ENCODE results near the gene BEND7.

DNA sequence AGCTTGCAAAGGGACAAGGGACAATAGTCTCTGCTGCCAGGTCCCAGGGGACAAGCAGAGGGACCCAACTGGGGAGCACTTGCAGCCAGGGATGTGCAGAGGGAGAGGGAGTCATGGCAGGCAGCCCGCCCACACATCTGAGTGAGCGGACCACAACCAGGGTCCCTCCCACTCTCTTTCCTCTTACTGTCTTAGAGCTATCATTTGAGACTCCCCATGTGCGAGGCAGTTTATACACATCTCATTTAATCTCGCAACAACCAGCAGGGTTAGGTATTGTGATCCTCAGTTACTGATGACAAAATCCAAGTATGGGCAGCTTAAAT is 70.2 kb downstream of the BEND7 start:
- TF ChIP-seq TAF1 (IDR thresholded peaks at IDR 0.05; ENCODE audit: low read depth, low read length) (no peak), POLR2AphosphoS5 (IDR thresholded peaks at IDR 0.05; ENCODE audit: low read depth, low read length) (no peak), POLR2A (IDR thresholded peaks at IDR 0.05; ENCODE audit: low read depth, low read length) (no peak), POU2F2 (IDR thresholded peaks at IDR 0.05; ENCODE audit: low read depth, low read length) (no peak)
